PFSK-1 (cell line): ENCODE results near the gene INPP5A.

ENCODE experiments used
- FOXP2 ChIP-seq: optimal IDR thresholded peaks from 2 replicates; pipeline ENCODE3; 2011; ENCODE audit warnings: borderline replicate concordance, control low read depth, inconsistent platforms; ENCODE audit not compliant: insufficient read depth; ENCODE audit errors: extremely low read length, extremely low read depth
- POLR2AphosphoS5 ChIP-seq: IDR thresholded peaks from 2 replicates; pipeline ENCODE4 v1.6.1; 2012; ENCODE audit warnings: low read depth, mild to moderate bottlenecking, control low read depth, low read length, moderate library complexity
- REST ChIP-seq, 2 experiments: IDR thresholded peaks; 2 replicates each; pipeline versions ENCODE4 v1.6.1 to v1.8.0; 2011 to 2012; ENCODE audit warnings: low read depth in 2 of 2, low read length in 2 of 2, control low read depth in 1 of 2, inconsistent platforms in 1 of 2, mild to moderate bottlenecking in 1 of 2, moderate library complexity in 1 of 2; ENCODE audit not compliant: insufficient read depth in 1 of 2
- SIN3A ChIP-seq: IDR thresholded peaks from 2 replicates; pipeline ENCODE4 v1.6.1; 2012; ENCODE audit warnings: mild to moderate bottlenecking, low read length, moderate library complexity, borderline replicate concordance; ENCODE audit not compliant: insufficient read depth
- TAF1 ChIP-seq: IDR thresholded peaks from 2 replicates; pipeline ENCODE4 v1.6.1; 2012; ENCODE audit warnings: low read length, control low read depth, borderline replicate concordance; ENCODE audit not compliant: insufficient read depth

- TF ChIP-seq TAF1 (no peak), POLR2AphosphoS5 (no peak), REST (IDR thresholded peaks at IDR 0.05; ENCODE audit: insufficient read depth in 1 of 2, low read depth in 2 of 2, low read length in 2 of 2) (no peak), SIN3A (no peak), FOXP2 (no peak)
Observed at GRCh38 chr10:132743925-132744490, 206.4 kb downstream of the INPP5A start.
